ENCODE results near the gene TMEM88.

DNA sequence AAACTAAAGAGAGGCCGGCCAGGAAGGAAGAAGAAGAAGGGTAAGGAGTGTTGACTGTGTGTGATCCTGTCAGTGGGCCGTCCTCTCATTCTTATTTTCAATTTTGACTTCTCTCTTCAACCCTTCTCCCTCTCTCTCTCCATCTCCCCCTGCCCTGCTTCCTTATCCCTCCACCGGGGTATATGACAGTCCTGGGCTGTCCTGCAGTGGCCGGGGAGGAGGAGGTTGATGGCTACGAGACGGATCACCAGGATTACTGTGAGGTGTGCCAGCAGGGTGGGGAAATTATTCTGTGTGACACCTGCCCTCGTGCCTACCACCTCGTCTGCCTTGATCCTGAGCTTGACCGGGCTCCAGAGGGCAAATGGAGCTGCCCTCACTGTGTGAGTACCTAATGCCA lies 39.4 kb downstream of the TMEM88 start:
- TF ChIP-seq, protein P1, sequence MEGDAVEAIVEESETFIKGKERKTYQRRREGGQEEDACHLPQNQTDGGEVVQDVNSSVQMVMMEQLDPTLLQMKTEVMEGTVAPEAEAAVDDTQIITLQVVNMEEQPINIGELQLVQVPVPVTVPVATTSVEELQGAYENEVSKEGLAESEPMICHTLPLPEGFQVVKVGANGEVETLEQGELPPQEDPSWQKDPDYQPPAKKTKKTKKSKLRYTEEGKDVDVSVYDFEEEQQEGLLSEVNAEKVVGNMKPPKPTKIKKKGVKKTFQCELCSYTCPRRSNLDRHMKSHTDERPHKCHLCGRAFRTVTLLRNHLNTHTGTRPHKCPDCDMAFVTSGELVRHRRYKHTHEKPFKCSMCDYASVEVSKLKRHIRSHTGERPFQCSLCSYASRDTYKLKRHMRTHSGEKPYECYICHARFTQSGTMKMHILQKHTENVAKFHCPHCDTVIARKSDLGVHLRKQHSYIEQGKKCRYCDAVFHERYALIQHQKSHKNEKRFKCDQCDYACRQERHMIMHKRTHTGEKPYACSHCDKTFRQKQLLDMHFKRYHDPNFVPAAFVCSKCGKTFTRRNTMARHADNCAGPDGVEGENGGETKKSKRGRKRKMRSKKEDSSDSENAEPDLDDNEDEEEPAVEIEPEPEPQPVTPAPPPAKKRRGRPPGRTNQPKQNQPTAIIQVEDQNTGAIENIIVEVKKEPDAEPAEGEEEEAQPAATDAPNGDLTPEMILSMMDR (IDR thresholded peaks at IDR 0.05) = no peak
- no peak for TF ChIP-seq POLR2A (IDR thresholded peaks at IDR 0.05)

Measured in heart left ventricle (tissue), 13 donors.